ENCODE data around the gene SLC7A6OS. TPM values are rescaled to one million over a fixed set of nuclear protein-coding genes. Genes with fewer than 3 reads are reported as not detected.

Gene SLC7A6OS
- total RNA-seq, 2 experiments from 2014 or later = 29.0 to 32.1 TPM

- Histone ChIP-seq H3K4me3 (ENCODE audit: low read length) (no peak overlapping the region), H3K9me3 (ENCODE audit: control insufficient read depth in 1 of 2, insufficient read depth in 1 of 2, low read length in 2 of 2) (no peaks in the 10 kb centered on the region), H3K4me1 (ENCODE audit: insufficient read depth, low read length) (no peaks in the 10 kb centered on the region), H3K36me3 (ENCODE audit: insufficient read depth, low read length) (peaks cover 79% of the 10 kb centered on the region), H3K27me3 (ENCODE audit: control insufficient read depth in 1 of 2, insufficient read depth in 2 of 2, low read length in 2 of 2) (no peaks in the 10 kb centered on the region), H3K27ac (ENCODE audit: low read depth in 1 of 2, low read length in 2 of 2) (no peak overlapping the region)
- ChIA-PET POLR2A (no interaction called here), CTCF (interaction anchor here (1.0 kb wide), 1 partner anchor 84 kb away, joined by 3 read pairs; the partner anchor contains the start of gene SLC7A6)
- Mint-ChIP-seq H3K4me1 (ENCODE audit: low read depth) (no peaks in the 10 kb centered on the region), H3K27me3 (no peaks in the 10 kb centered on the region), H3K27ac (no peak overlapping the region), H3K9me3 (no peaks in the 10 kb centered on the region), H3K36me3 (ENCODE audit: low read depth) (peaks cover 92% of the 10 kb centered on the region), H3K4me3 (no peak overlapping the region)
- TF ChIP-seq CTCF (IDR thresholded peaks at IDR 0.05) = no peak
- intact Hi-C loops (cut with DNase I, micrococcal nuclease) = no loop called here
- DNase-seq = no peak
- no peak for ATAC-seq (ENCODE audit: poor library complexity)
Measured at GRCh38 chr16:68347605-68348004, 36.9 kb upstream of the SLC7A6OS start.

- intact Hi-C loops (cut with DNase I, micrococcal nuclease) = no loop called here
- H3K4me1 ChIP-seq (ENCODE audit: insufficient read depth, low read length) = no peaks in the 10 kb centered on the region
- Mint-ChIP-seq H3K4me1 (ENCODE audit: low read depth) (no peaks in the 10 kb centered on the region), H3K36me3 (ENCODE audit: low read depth) (peaks cover 94% of the 10 kb centered on the region), H3K4me3 (no peak overlapping the region), H3K9me3 (no peaks in the 10 kb centered on the region), H3K27me3 (no peaks in the 10 kb centered on the region), H3K27ac (no peak overlapping the region)
- POLR2A ChIA-PET = no interaction called here
- no peak for TF ChIP-seq CTCF (IDR thresholded peaks at IDR 0.05)
- DNase-seq = no peak
- H3K27ac ChIP-seq (ENCODE audit: low read depth in 1 of 2, low read length in 2 of 2) = no peak overlapping the region
- no peak overlapping the region for H3K4me3 ChIP-seq (ENCODE audit: low read length)
- CTCF ChIA-PET = interaction anchor here (0.6 to 1.0 kb wide), 2 partner anchors 18 to 83 kb away, joined by 3 read pairs; partner anchors contain the start of gene SLC7A6
- no peaks in the 10 kb centered on the region for H3K27me3 ChIP-seq (ENCODE audit: control insufficient read depth in 1 of 2, insufficient read depth in 2 of 2, low read length in 2 of 2)
- H3K9me3 ChIP-seq (ENCODE audit: control insufficient read depth in 1 of 2, insufficient read depth in 1 of 2, low read length in 2 of 2) = no peaks in the 10 kb centered on the region
- no peak for ATAC-seq (ENCODE audit: poor library complexity)
- H3K36me3 ChIP-seq (ENCODE audit: insufficient read depth, low read length) = peaks cover 84% of the 10 kb centered on the region
Measured at GRCh38 chr16:68346892-68347480, 36.2 kb upstream of the SLC7A6OS start.

- no peaks in the 10 kb centered on the region for H3K9me3 Mint-ChIP-seq
- H3K36me3 ChIP-seq (ENCODE audit: insufficient read depth, low read length) = peaks cover 83% of the 10 kb centered on the region
- no peak overlapping the region for H3K4me3 ChIP-seq (ENCODE audit: low read length)
- no peaks in the 10 kb centered on the region for H3K4me1 Mint-ChIP-seq (ENCODE audit: low read depth)
- no peaks in the 10 kb centered on the region for H3K4me1 ChIP-seq (ENCODE audit: insufficient read depth, low read length)
- no peak for TF ChIP-seq CTCF (IDR thresholded peaks at IDR 0.05)
- H3K9me3 ChIP-seq (ENCODE audit: control insufficient read depth in 1 of 2, insufficient read depth in 1 of 2, low read length in 2 of 2) = no peaks in the 10 kb centered on the region
- intact Hi-C loops (cut with DNase I, micrococcal nuclease) = no loop called here
- no peak overlapping the region for H3K27ac Mint-ChIP-seq
- H3K4me3 Mint-ChIP-seq = no peak overlapping the region
- H3K27me3 Mint-ChIP-seq = no peaks in the 10 kb centered on the region
- POLR2A ChIA-PET = interaction anchor here (1.1 kb wide), 1 partner anchor 10 kb away, joined by 3 read pairs; no protein-coding TSS in a partner anchor
- H3K27ac ChIP-seq (ENCODE audit: low read depth in 1 of 2, low read length in 2 of 2) = no peak overlapping the region
- H3K27me3 ChIP-seq (ENCODE audit: control insufficient read depth in 1 of 2, insufficient read depth in 2 of 2, low read length in 2 of 2) = no peaks in the 10 kb centered on the region
- no peak for DNase-seq
- CTCF ChIA-PET = no interaction called here
- ATAC-seq (ENCODE audit: poor library complexity) = no peak
- H3K36me3 Mint-ChIP-seq (ENCODE audit: low read depth) = peaks cover 93% of the 10 kb centered on the region
Measured at GRCh38 chr16:68345958-68346635, 35.4 kb upstream of the SLC7A6OS start.

Measured in CD4-positive, alpha-beta T cell (primary cell).